ENCODE measurements around the gene PSD.

The PSD gene

DNA sequence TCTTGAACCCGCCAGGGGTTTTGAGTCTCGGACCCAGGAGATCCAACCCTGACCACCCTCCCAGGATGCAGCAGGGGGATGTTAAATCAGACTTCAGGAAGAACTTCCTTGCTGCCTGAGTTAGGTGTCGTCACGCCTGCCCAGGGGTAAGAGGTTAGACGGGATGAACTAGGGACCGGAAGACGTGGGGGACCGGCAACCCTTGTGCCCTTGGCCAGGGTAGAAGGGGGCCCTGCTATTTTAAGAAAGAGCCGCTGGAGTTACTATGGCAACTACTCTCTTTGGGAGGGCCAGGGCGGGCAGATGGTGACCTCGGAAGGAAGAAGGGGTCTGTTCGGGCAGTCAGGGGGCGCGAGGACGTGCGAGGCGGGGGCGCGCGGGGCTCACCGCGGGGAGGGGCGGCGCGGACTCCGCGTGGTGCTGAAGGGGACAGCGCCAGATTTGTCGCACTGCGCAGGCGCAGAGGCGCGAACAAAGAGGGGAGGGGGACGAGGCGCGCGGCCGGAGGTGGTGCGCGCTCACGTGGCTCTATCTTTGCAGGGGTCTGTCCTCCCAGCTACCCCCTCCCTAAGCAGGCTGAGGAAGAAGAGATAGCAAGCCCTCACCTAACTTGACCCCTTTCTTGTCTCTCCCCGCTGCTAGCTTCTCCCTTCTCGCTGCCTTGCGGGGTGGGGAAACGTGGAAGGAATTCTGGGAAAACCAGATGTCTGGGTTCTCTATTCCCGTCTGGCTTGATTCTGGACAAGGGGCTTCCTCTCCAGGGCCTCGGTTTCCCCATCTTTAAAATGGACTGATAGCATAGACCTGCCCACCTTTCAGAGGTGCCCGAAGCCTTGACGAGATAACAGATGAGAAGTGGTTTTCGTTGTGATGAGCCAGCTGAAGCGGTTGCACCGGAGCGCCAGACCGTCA, 940 bp upstream of the PSD start:
- peak overlapping the region; percentile 82 for H3K4me3 ChIP-seq (ENCODE audit: low read length)

DNA sequence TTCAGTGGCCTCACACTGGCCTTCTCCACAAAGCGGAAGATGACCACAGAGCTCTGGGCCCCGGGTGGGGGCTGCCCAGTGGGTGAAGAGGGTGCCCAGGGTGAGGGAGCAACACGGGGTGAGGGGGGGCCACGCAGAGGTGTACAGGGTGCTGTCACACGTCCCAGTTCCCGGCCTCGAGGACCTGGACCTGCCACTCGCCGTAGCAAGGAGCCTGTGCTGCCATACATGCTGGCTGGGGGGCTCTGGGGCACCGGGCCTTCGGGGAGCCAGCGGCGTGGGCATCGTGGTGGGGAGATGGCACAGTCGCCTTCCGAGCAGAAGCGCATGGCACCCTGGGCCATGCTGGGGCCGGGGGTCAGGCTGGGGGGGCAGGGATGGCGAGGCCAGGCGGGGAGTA, 1.9 kb downstream of the PSD start:
- no peaks in the 10 kb centered on the region for H3K36me3 ChIP-seq (replicated peaks; ENCODE audit: low read depth, low read length)
- no peaks in the 10 kb centered on the region for H3K9me3 ChIP-seq (ENCODE audit: insufficient read depth, low read length)
- no peaks in the 10 kb centered on the region; the same call in 1 of the 2 replicates for H3K79me2 ChIP-seq (ENCODE audit: low read length)
- H2AFZ ChIP-seq (ENCODE audit: low read depth, low read length): no peak overlapping the region
- H3K4me2 ChIP-seq (ENCODE audit: low read length): no peak overlapping the region
- no peak overlapping the region for H3K4me3 ChIP-seq (ENCODE audit: low read length)
- no peaks in the 10 kb centered on the region for H4K20me1 ChIP-seq (ENCODE audit: insufficient read depth, low read length)
- H3K27ac ChIP-seq (ENCODE audit: low read length): no peak overlapping the region
- peaks cover 24% of the 10 kb centered on the region for H3K4me1 ChIP-seq (ENCODE audit: low read length)
- no peaks in the 10 kb centered on the region for H3K27me3 ChIP-seq (ENCODE audit: low read depth, low read length)
- H3K9ac ChIP-seq (ENCODE audit: low read length): no peak overlapping the region
- TF ChIP-seq, protein P1, sequence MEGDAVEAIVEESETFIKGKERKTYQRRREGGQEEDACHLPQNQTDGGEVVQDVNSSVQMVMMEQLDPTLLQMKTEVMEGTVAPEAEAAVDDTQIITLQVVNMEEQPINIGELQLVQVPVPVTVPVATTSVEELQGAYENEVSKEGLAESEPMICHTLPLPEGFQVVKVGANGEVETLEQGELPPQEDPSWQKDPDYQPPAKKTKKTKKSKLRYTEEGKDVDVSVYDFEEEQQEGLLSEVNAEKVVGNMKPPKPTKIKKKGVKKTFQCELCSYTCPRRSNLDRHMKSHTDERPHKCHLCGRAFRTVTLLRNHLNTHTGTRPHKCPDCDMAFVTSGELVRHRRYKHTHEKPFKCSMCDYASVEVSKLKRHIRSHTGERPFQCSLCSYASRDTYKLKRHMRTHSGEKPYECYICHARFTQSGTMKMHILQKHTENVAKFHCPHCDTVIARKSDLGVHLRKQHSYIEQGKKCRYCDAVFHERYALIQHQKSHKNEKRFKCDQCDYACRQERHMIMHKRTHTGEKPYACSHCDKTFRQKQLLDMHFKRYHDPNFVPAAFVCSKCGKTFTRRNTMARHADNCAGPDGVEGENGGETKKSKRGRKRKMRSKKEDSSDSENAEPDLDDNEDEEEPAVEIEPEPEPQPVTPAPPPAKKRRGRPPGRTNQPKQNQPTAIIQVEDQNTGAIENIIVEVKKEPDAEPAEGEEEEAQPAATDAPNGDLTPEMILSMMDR (IDR thresholded peaks at IDR 0.05; ENCODE audit: low read depth, low read length): no peak
- TF ChIP-seq EZH2phosphoT487 (IDR thresholded peaks at IDR 0.05; ENCODE audit: low read depth): no peak

More for the DNA sequence above, 940 bp upstream of the PSD start:
- peak overlapping the region; percentile 61; the same call in 1 of the 2 replicates for H3K9ac ChIP-seq (ENCODE audit: low read length)
- H3K9me3 ChIP-seq (ENCODE audit: insufficient read depth, low read length): no peaks in the 10 kb centered on the region
- peaks cover 19% of the 10 kb centered on the region for H3K4me1 ChIP-seq (ENCODE audit: low read length)
- TF ChIP-seq EZH2phosphoT487 (IDR thresholded peaks at IDR 0.05; ENCODE audit: low read depth): no peak
- TF ChIP-seq, protein P1 (IDR thresholded peaks at IDR 0.05; ENCODE audit: low read depth, low read length): no peak
- peaks cover 4% of the 10 kb centered on the region; the same call in 1 of the 2 replicates for H3K79me2 ChIP-seq (ENCODE audit: low read length)
- H2AFZ ChIP-seq (ENCODE audit: low read depth, low read length): peak overlapping the region; percentile 39; the same call in 1 of the 2 replicates
- no peaks in the 10 kb centered on the region for H4K20me1 ChIP-seq (ENCODE audit: insufficient read depth, low read length)
- peak overlapping the region; percentile 80 for H3K27ac ChIP-seq (ENCODE audit: low read length)
- H3K36me3 ChIP-seq (replicated peaks; ENCODE audit: low read depth, low read length): no peaks in the 10 kb centered on the region
- no peaks in the 10 kb centered on the region for H3K27me3 ChIP-seq (ENCODE audit: low read depth, low read length)
- H3K4me2 ChIP-seq (ENCODE audit: low read length): peak overlapping the region; percentile 97

DNA sequence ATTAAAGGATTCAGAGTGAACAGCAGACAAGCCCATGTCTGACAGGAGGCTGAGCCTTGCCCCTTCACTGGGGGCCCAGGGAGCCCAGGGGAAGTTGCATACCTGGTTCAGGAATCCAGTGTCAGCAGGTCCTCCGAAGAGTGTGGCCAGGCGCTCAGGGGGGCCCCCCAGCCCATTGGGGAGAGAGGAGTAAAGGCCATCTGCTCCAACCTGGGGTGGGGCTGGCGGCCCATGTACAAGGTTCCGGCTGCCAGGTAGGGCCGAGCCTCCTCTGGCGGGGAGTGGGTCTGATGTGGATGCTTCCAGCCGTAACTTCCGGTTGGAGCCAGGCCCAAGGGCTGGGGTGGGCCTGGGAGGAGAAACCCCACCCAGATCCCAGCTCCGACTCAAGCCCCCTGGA, 2.3 kb downstream of the PSD start:
- Histone ChIP-seq H3K9ac (ENCODE audit: low read length) (no peak overlapping the region), H2AFZ (ENCODE audit: low read depth, low read length) (no peak overlapping the region), H3K79me2 (ENCODE audit: low read length) (no peaks in the 10 kb centered on the region), H3K9me3 (ENCODE audit: insufficient read depth, low read length) (no peaks in the 10 kb centered on the region), H3K4me3 (ENCODE audit: low read length) (no peak overlapping the region), H4K20me1 (ENCODE audit: insufficient read depth, low read length) (no peaks in the 10 kb centered on the region), H3K36me3 (replicated peaks; ENCODE audit: low read depth, low read length) (no peaks in the 10 kb centered on the region), H3K4me2 (ENCODE audit: low read length) (no peak overlapping the region), H3K27ac (ENCODE audit: low read length) (no peak overlapping the region), H3K4me1 (ENCODE audit: low read length) (peaks cover 28% of the 10 kb centered on the region), H3K27me3 (ENCODE audit: low read depth, low read length) (no peaks in the 10 kb centered on the region)
- no peak for TF ChIP-seq EZH2phosphoT487 (IDR thresholded peaks at IDR 0.05; ENCODE audit: low read depth)
- TF ChIP-seq, protein P1 (IDR thresholded peaks at IDR 0.05; ENCODE audit: low read depth, low read length): no peak

DNA sequence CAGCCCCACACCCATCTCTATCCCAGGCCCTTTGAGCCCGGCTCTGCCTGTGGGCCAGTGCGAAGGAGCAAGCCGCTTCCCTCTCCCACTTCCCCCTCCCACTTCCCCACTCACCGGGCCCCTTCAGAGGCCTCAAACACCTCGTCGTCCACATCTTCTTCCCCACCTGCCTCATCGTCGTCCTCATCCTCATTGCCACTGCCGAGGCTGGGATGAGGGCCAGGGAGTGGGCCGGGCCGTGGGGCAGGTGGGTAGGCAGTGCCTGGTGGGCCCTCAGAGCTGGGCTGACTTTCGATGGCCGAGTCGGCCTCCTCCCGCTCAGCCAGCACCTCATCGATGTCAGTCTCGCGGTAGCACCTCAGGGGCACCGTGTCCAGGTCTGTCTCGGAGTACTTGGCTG, 3.8 kb downstream of the PSD start:
- Histone ChIP-seq H3K27ac (ENCODE audit: low read length) (no peak overlapping the region), H3K9me3 (ENCODE audit: insufficient read depth, low read length) (no peaks in the 10 kb centered on the region), H3K4me1 (ENCODE audit: low read length) (peaks cover 27% of the 10 kb centered on the region), H3K4me2 (ENCODE audit: low read length) (no peak overlapping the region; the same call in 1 of the 2 replicates), H3K4me3 (ENCODE audit: low read length) (no peak overlapping the region), H3K79me2 (ENCODE audit: low read length) (no peaks in the 10 kb centered on the region), H3K27me3 (ENCODE audit: low read depth, low read length) (no peaks in the 10 kb centered on the region), H3K9ac (ENCODE audit: low read length) (no peak overlapping the region), H2AFZ (ENCODE audit: low read depth, low read length) (no peak overlapping the region), H4K20me1 (ENCODE audit: insufficient read depth, low read length) (no peaks in the 10 kb centered on the region), H3K36me3 (replicated peaks; ENCODE audit: low read depth, low read length) (no peaks in the 10 kb centered on the region)
- TF ChIP-seq EZH2phosphoT487 (IDR thresholded peaks at IDR 0.05; ENCODE audit: low read depth): no peak
- TF ChIP-seq, protein P1 (IDR thresholded peaks at IDR 0.05; ENCODE audit: low read depth, low read length): no peak
